B cell (primary cell): ENCODE data around the gene DNAAF5. TPM values are rescaled to one million over a fixed set of nuclear protein-coding genes. Genes with fewer than 3 reads are reported as not detected.

Experiments used
- ATAC-seq: fragments of 200-7000 bp; cut with Tn5 transposase; one replicate; pipeline ENCODE4 v1.10.0; 2021; ENCODE audit warnings: low read depth, mild to moderate bottlenecking, moderate number of reproducible peaks, moderate library complexity
- CTCF ChIA-PET: fragments of 350-600 bp; sonication (Branson Sonifier 250); formaldehyde crosslinking; loops from one replicate; lab custom pipeline; 2021; ENCODE audit warnings: antibody characterized with exemption, inconsistent platforms; lab: Charles Lee
- POLR2A ChIA-PET: fragments of 350-600 bp; sonication (Branson Sonifier 250); formaldehyde crosslinking; loops from one replicate; lab custom pipeline; 2021; ENCODE audit warnings: antibody characterized with exemption; lab: Charles Lee
- DNase-seq: peaks from one replicate; pipeline ENCODE4 v3.0.0; 2013
- H2AFZ ChIP-seq: 2 replicates; pipeline ENCODE4 v1.6.1; 2012; ENCODE audit warnings: mild to moderate bottlenecking, low read depth, low read length; ENCODE audit not compliant: insufficient read depth, poor library complexity, severe bottlenecking
- H3K27ac ChIP-seq, 2 donors: 1 replicate in 1 of 2; 2 replicates in 1 of 2; pipeline ENCODE4 v1.5.1; 2012 to 2013; ENCODE audit warnings: low read length in 2 of 2, mild to moderate bottlenecking in 2 of 2, moderate library complexity in 1 of 2
- H3K27me3 ChIP-seq, 4 experiments: fragments of 200-600 bp in 1 of 4; sonication (generic) in 1 of 4; replicated peaks in 1 of 4; 1 replicate in 2 of 4; 2 replicates in 2 of 4; pipeline versions ENCODE4 v1.6.1 to v1.7.0; 2013 to 2016; ENCODE audit warnings: low read length in 3 of 4, mild to moderate bottlenecking in 2 of 4, mixed read lengths in 1 of 4, moderate library complexity in 1 of 4; ENCODE audit not compliant: insufficient read depth in 4 of 4, control insufficient read depth in 3 of 4; ENCODE audit errors: control extremely low read depth in 1 of 4
- H3K36me3 ChIP-seq, 2 experiments: replicated peaks in 1 of 2; 1 replicate in 1 of 2; 2 replicates in 1 of 2; pipeline versions ENCODE4 v1.6.1 to v1.7.1; 2013; ENCODE audit warnings: low read length in 1 of 2; ENCODE audit not compliant: insufficient read depth in 2 of 2, control insufficient read depth in 1 of 2; ENCODE audit errors: control extremely low read depth in 1 of 2, extremely low read depth in 1 of 2
- H3K4me1 ChIP-seq, 2 donors: fragments of 200-600 bp in 1 of 2; sonication (generic) in 1 of 2; 1 replicate in 1 of 2; 2 replicates in 1 of 2; pipeline versions ENCODE4 v1.5.1 to v1.6.1; 2013 to 2017; ENCODE audit warnings: low read length in 2 of 2; ENCODE audit not compliant: control insufficient read depth in 2 of 2, insufficient read depth in 2 of 2
- H3K4me2 ChIP-seq: replicated peaks from 2 replicates; pipeline ENCODE3; 2012; ENCODE audit warnings: mild to moderate bottlenecking, low read depth, low read length; ENCODE audit not compliant: poor library complexity, severe bottlenecking
- H3K4me3 ChIP-seq, 5 experiments: fragments of 200-600 bp in 1 of 5; sonication (generic) in 1 of 5; 1 replicate in 3 of 5; 2 replicates in 2 of 5; pipeline versions ENCODE4 v1.5.1 to v1.7.0; 2011 to 2016; ENCODE audit warnings: low read length in 4 of 5, mild to moderate bottlenecking in 4 of 5, low read depth in 2 of 5, control low read depth in 1 of 5, moderate library complexity in 1 of 5; ENCODE audit not compliant: insufficient read depth in 1 of 5; ENCODE audit errors: control extremely low read depth in 1 of 5, extremely low read depth in 1 of 5
- H3K79me2 ChIP-seq: fragments of 200-600 bp; sonication (generic); one replicate; pipeline ENCODE4 v1.6.0; 2016; ENCODE audit warnings: low read length; ENCODE audit not compliant: control insufficient read depth, insufficient read depth
- H3K9ac ChIP-seq: fragments of 200-600 bp; sonication (generic); 2 replicates; pipeline ENCODE4 v1.6.1; 2017; ENCODE audit warnings: mild to moderate bottlenecking, low read length, moderate library complexity
- H3K9me3 ChIP-seq, 3 donors: one replicate each; pipeline versions ENCODE4 v1.6.1 to v1.7.1; 2013; ENCODE audit warnings: low read length in 2 of 3; ENCODE audit not compliant: control insufficient read depth in 2 of 3, insufficient read depth in 1 of 3; ENCODE audit errors: control extremely low read depth in 1 of 3
- H4K20me1 ChIP-seq: 2 replicates; pipeline ENCODE4 v1.6.0; 2012; ENCODE audit warnings: mild to moderate bottlenecking, low read length; ENCODE audit not compliant: insufficient read depth, control insufficient read depth, poor library complexity, severe bottlenecking
- H3K27ac Mint-ChIP-seq: one replicate; pipeline ENCODE4 v1.8.0; 2021; ENCODE audit warnings: mixed read lengths
- H3K27me3 Mint-ChIP-seq: one replicate; pipeline ENCODE4 v1.8.0; 2021; ENCODE audit warnings: mixed read lengths
- H3K4me1 Mint-ChIP-seq: one replicate; pipeline ENCODE4 v1.8.0; 2021; ENCODE audit warnings: mixed read lengths
- H3K4me3 Mint-ChIP-seq: one replicate; pipeline ENCODE4 v1.8.0; 2021; ENCODE audit warnings: mixed read lengths
- H3K9me3 Mint-ChIP-seq: one replicate; pipeline ENCODE4 v1.8.0; 2022; ENCODE audit warnings: mixed read lengths; ENCODE audit not compliant: insufficient read depth
- EZH2 ChIP-seq: IDR thresholded peaks from 2 replicates; pipeline ENCODE4 v1.6.1; 2012; ENCODE audit warnings: borderline replicate concordance, low read depth, mild to moderate bottlenecking, moderate library complexity, low read length; ENCODE audit not compliant: insufficient read depth, poor library complexity, severe bottlenecking
- whole genome bisulfite sequencing: methylation state at CpG from one replicate; pipeline ENCODE4 v1.1.5; 2013; ENCODE audit warnings: missing lambda C conversion rate; ENCODE audit not compliant: insufficient coverage; 5-methylcytosine and 5-hydroxymethylcytosine counted together
- intact Hi-C: fragments of 100-400 bp; cut with micrococcal nuclease; formaldehyde crosslinking; loops from one replicate; pipeline ENCODE4 v1.10.0; 2022
- polyA plus RNA-seq: library from polyadenylated mRNA; depleted of rRNA; stranded (reverse); fragments of >200 nt; gene quantifications from 2 replicates; pipeline ENCODE4 v1.2.3, GENCODE V29; 2012
- total RNA-seq, 2 donors: library from RNA; stranded (reverse); fragments of 120-200 nt in 1 of 2; gene quantifications; 1 replicate in 1 of 2; 2 replicates in 1 of 2; pipeline versions ENCODE4 v1.2.3 to v1.2.4, GENCODE V29; 2013 to 2022
- TF ChIP-seq, protein P1 (sequence below): fragments of 200-600 bp; IDR thresholded peaks from one replicate; pipeline ENCODE4 v1.8.0; 2022; ENCODE audit warnings: antibody characterized with exemption, mild to moderate bottlenecking

The DNAAF5 gene
- total and polyA plus RNA-seq, 2 donors (not counting 1 experiment from before 2014, with no cell fraction given), result 18.0 to 21.4 TPM

DNA sequence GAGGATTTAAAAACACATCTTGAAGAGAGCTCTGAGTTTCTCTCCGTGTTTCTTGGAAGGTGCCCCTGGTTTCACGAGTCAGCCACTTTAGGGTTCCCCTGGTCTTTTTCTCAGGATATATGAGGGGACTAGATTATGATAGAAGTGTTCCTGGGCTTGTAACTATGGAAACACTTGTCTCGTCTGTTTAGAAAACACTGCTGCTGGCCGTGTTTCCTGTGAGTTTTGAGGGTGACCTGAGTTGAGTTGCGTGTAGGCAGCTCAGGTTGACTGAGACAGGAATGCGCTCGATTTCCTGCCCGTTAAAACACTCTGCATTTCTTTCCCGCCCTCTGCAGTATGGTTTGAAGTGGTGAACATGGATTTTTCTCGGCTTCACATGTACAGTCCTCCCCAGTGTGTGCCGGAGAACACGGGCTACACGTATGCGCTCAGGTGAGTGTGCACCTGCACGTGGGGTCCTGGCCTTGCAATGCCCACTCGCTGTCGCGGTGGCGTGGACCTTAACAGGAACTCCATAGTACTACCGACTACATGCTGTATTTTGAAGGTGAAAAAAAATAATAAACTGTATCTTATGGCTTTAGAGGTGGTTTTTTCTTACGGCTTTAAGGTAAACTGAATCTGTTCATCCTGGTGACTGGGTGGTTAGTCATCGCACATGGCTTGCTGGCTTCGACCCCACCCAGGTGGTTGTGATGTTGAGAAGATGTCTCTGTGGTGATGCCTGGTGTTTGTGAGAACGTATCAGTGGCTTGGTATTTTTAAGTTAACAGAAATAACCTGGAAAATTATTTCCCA lies 105.9 kb downstream of the DNAAF5 start, which contains the start of gene SUN1:
TSS of gene SUN1 (plus strand) at position 310 of the 801 bp plus-strand sequence. CDS start at position 359, 49 bp downstream.
- Histone ChIP-seq H3K4me3 (peak within 1 kb of the TSS in 2 of 5 experiments; percentile 14 to 16), H3K4me1 (peaks cover 31 to 32% of the 10 kb centered on the region in 2 donors), H3K36me3 (peaks cover 0 to 17% of the 10 kb centered on the region in 2 experiments), H2AFZ (no peak within 1 kb of the TSS), H3K27me3 (no peaks in the 10 kb centered on the region), H3K9me3 (no peaks in the 10 kb centered on the region), H3K27ac (peak within 1 kb of the TSS; percentile 76 to 89), H3K9ac (peak within 1 kb of the TSS; percentile 51), H3K4me2 (peak within 1 kb of the TSS; percentile 53), H4K20me1 (peaks cover 74% of the 10 kb centered on the region), H3K79me2 (peaks cover 96% of the 10 kb centered on the region)
- WGBS, result 66% methylated on average over 22 of the region's 24 CpGs
- ATAC-seq, result peak; percentile 48
- no peak for TF ChIP-seq EZH2
- TF ChIP-seq, protein P1, sequence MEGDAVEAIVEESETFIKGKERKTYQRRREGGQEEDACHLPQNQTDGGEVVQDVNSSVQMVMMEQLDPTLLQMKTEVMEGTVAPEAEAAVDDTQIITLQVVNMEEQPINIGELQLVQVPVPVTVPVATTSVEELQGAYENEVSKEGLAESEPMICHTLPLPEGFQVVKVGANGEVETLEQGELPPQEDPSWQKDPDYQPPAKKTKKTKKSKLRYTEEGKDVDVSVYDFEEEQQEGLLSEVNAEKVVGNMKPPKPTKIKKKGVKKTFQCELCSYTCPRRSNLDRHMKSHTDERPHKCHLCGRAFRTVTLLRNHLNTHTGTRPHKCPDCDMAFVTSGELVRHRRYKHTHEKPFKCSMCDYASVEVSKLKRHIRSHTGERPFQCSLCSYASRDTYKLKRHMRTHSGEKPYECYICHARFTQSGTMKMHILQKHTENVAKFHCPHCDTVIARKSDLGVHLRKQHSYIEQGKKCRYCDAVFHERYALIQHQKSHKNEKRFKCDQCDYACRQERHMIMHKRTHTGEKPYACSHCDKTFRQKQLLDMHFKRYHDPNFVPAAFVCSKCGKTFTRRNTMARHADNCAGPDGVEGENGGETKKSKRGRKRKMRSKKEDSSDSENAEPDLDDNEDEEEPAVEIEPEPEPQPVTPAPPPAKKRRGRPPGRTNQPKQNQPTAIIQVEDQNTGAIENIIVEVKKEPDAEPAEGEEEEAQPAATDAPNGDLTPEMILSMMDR, result no peak
- POLR2A ChIA-PET, result interaction anchor here (0.7 to 1.7 kb wide), 2 partner anchors 16 to 20 kb away, joined by 5 to 8 read pairs; no protein-coding TSS in a partner anchor
- Mint-ChIP-seq H3K4me3 (peak within 1 kb of the TSS; percentile 85), H3K4me1 (peaks cover 51% of the 10 kb centered on the region), H3K27ac (peak within 1 kb of the TSS; percentile 93), H3K27me3 (no peaks in the 10 kb centered on the region), H3K9me3 (no peaks in the 10 kb centered on the region)
- CTCF ChIA-PET, result interaction anchor here (0.9 to 2.7 kb wide), 5 partner anchors 15 to 43 kb away, joined by 3 to 13 read pairs (median 4); no protein-coding TSS in a partner anchor
- peak; percentile 40 for DNase-seq
- intact Hi-C loops, result loop anchor here (1.0 to 5.0 kb wide), 2 partner anchors 19 to 40 kb away; no protein-coding TSS in a partner anchor
